ENCODE data around the gene RHBDF2. TPM values are rescaled to one million over a fixed set of nuclear protein-coding genes. Genes with fewer than 3 reads are reported as not detected.

The RHBDF2 gene
- total and polyA plus RNA-seq, 4 donors, result 20.1 to 116 (median 39.6) TPM

DNA sequence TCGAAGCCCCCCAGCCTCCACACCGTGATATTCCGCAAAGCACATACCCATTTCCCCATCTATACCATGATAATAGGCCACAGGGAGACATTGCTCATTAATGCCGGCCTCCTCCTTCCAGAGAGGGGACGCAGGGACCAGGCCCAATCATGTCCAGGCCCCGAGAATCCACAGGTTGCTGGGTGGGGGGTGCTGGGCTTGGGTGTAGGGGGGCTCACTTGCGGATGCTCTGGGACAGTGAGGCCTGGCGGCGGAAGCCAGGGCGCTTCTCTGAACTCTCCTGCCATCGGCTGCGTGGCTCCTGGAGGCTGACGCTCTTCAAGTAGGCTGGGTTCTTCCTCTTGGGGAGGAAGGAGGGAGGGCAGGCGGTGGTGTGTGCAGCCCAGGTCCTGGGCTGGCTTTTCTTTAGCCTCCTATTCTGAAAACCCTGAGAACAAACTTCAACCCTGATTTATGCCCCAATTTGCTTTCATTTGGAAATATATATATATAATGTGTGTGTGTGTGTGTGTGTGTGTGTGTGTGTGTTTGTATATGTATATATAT is 21.6 kb downstream of the RHBDF2 start:
- TF ChIP-seq, protein P1, sequence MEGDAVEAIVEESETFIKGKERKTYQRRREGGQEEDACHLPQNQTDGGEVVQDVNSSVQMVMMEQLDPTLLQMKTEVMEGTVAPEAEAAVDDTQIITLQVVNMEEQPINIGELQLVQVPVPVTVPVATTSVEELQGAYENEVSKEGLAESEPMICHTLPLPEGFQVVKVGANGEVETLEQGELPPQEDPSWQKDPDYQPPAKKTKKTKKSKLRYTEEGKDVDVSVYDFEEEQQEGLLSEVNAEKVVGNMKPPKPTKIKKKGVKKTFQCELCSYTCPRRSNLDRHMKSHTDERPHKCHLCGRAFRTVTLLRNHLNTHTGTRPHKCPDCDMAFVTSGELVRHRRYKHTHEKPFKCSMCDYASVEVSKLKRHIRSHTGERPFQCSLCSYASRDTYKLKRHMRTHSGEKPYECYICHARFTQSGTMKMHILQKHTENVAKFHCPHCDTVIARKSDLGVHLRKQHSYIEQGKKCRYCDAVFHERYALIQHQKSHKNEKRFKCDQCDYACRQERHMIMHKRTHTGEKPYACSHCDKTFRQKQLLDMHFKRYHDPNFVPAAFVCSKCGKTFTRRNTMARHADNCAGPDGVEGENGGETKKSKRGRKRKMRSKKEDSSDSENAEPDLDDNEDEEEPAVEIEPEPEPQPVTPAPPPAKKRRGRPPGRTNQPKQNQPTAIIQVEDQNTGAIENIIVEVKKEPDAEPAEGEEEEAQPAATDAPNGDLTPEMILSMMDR (IDR thresholded peaks at IDR 0.05; ENCODE audit: control extremely low read depth, extremely low read depth), result no peak
- Histone ChIP-seq H3K4me1 (ENCODE audit: control insufficient read depth in 5 of 5, insufficient read depth in 5 of 5, low read length in 5 of 5) (peaks cover 0 to 11% (median 4%) of the 10 kb centered on the region in 5 donors), H3K9me3 (ENCODE audit: control insufficient read depth in 4 of 4, insufficient read depth in 3 of 4, low read length in 3 of 4) (no peaks in the 10 kb centered on the region), H3K27me3 (ENCODE audit: control insufficient read depth in 3 of 3, insufficient read depth in 3 of 3, low read length in 2 of 3) (no peaks in the 10 kb centered on the region), H3K36me3 (ENCODE audit: control insufficient read depth in 4 of 4, insufficient read depth in 4 of 4, low read length in 4 of 4) (peaks cover 0 to 24% (median 0%) of the 10 kb centered on the region in 4 donors), H3K27ac (ENCODE audit: low read depth in 1 of 2, low read length in 1 of 2) (no peak overlapping the region), H3K4me3 (no peak overlapping the region), H3K9ac (ENCODE audit: insufficient read depth in 1 of 2, low read length in 2 of 2) (no peak overlapping the region)
- DNase-seq, result no peak
- 79% methylated on average over 14 of the region's 14 CpGs for WGBS, 2 donors
- ATAC-seq (ENCODE audit: insufficient read depth, low FRiP score), result no peak

- peaks cover 0 to 30% (median 0%) of the 10 kb centered on the region in 4 donors for H3K36me3 ChIP-seq (ENCODE audit: control insufficient read depth in 4 of 4, insufficient read depth in 4 of 4, low read length in 4 of 4)
- ATAC-seq (ENCODE audit: insufficient read depth, low FRiP score) (no peak), DNase-seq (no peak)
- H3K4me1 ChIP-seq (ENCODE audit: control insufficient read depth in 5 of 5, insufficient read depth in 5 of 5, low read length in 5 of 5), result peaks cover 0 to 11% (median 2%) of the 10 kb centered on the region in 5 donors
- TF ChIP-seq, protein P1 (IDR thresholded peaks at IDR 0.05; ENCODE audit: control extremely low read depth, extremely low read depth), result no peak
- no peak overlapping the region for H3K27ac ChIP-seq (ENCODE audit: low read depth in 1 of 2, low read length in 1 of 2)
- 92 to 94% methylated on average over 37 of the region's 37 CpGs for WGBS, 2 donors
- no peak overlapping the region for H3K9ac ChIP-seq (ENCODE audit: insufficient read depth in 1 of 2, low read length in 2 of 2)
- H3K27me3 ChIP-seq (ENCODE audit: control insufficient read depth in 3 of 3, insufficient read depth in 3 of 3, low read length in 2 of 3), result no peaks in the 10 kb centered on the region
- H3K9me3 ChIP-seq (ENCODE audit: control insufficient read depth in 4 of 4, insufficient read depth in 3 of 4, low read length in 3 of 4), result no peaks in the 10 kb centered on the region
- H3K4me3 ChIP-seq, result no peak overlapping the region
Observed at GRCh38 chr17:76478730-76479514, 22.3 kb downstream of the RHBDF2 start.

GRCh38 chr17:76478097-76478496 is 23.1 kb downstream of the RHBDF2 start:
- DNase-seq (no peak), ATAC-seq (ENCODE audit: insufficient read depth, low FRiP score) (no peak)
- Histone ChIP-seq H3K4me3 (no peak overlapping the region), H3K4me1 (ENCODE audit: control insufficient read depth in 5 of 5, insufficient read depth in 5 of 5, low read length in 5 of 5) (peaks cover 0 to 11% (median 2%) of the 10 kb centered on the region in 5 donors), H3K9ac (ENCODE audit: insufficient read depth in 1 of 2, low read length in 2 of 2) (no peak overlapping the region), H3K9me3 (ENCODE audit: control insufficient read depth in 4 of 4, insufficient read depth in 3 of 4, low read length in 3 of 4) (no peaks in the 10 kb centered on the region), H3K27ac (ENCODE audit: low read depth in 1 of 2, low read length in 1 of 2) (no peak overlapping the region), H3K27me3 (ENCODE audit: control insufficient read depth in 3 of 3, insufficient read depth in 3 of 3, low read length in 2 of 3) (no peaks in the 10 kb centered on the region), H3K36me3 (ENCODE audit: control insufficient read depth in 4 of 4, insufficient read depth in 4 of 4, low read length in 4 of 4) (peaks cover 0 to 38% (median 0%) of the 10 kb centered on the region in 4 donors)
- TF ChIP-seq, protein P1 (IDR thresholded peaks at IDR 0.05; ENCODE audit: control extremely low read depth, extremely low read depth), result no peak
- 92 to 94% methylated on average over 10 of the region's 10 CpGs for WGBS, 2 donors

All from lung (tissue), 12 donors.